Breast epithelium (tissue), 3 donors: ENCODE data around the gene LIF.

Experiments
- POLR2A ChIP-seq: fragments of 450-650 bp; IDR thresholded peaks from one replicate; pipeline ENCODE4 v1.6.1; 2016; ENCODE audit warnings: antibody characterized with exemption, mild to moderate bottlenecking, moderate library complexity
- POLR2AphosphoS5 ChIP-seq, 3 donors: sonication (generic); formaldehyde crosslinking; IDR thresholded peaks; one replicate each; pipeline ENCODE4 v1.6.1; 2017; ENCODE audit warnings: antibody characterized with exemption in 3 of 3
- TF ChIP-seq, protein P1 (sequence below), 3 donors: fragments of 450-650 bp; IDR thresholded peaks; one replicate each; pipeline ENCODE4 v1.5.1; 2016 to 2017; ENCODE audit warnings: antibody characterized with exemption in 3 of 3, mild to moderate bottlenecking in 3 of 3, moderate library complexity in 3 of 3

DNA sequence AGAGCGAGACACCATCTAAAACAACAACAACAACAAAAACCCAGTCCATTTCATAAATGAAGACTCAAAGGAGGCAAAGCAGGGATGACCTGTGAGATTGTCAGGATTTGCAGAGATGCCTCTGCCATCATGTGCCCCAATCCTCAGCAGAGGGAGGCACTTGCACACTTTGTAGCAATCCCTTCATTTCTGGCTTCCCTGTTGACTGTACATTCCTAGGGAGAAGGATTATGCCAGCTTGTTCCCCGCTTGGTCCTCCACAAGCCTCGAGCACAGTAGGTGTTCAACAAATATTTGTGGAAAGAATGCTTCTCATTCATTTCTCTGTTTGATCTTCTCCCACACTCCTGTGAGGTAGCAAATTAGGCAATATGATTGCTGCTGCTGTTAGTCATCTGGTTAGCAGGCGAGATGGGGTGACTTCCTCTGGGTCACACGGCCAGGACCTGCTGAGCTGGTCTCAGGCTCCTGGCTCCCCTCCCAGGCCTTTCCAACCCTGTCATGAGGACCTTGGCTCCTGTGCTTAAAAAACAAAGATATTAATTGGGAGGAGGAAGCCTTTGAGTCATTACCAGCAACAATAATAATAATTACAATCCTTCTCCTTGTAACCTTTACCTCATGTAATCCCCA is 34.1 kb downstream of the LIF start:
- TF ChIP-seq, protein P1, sequence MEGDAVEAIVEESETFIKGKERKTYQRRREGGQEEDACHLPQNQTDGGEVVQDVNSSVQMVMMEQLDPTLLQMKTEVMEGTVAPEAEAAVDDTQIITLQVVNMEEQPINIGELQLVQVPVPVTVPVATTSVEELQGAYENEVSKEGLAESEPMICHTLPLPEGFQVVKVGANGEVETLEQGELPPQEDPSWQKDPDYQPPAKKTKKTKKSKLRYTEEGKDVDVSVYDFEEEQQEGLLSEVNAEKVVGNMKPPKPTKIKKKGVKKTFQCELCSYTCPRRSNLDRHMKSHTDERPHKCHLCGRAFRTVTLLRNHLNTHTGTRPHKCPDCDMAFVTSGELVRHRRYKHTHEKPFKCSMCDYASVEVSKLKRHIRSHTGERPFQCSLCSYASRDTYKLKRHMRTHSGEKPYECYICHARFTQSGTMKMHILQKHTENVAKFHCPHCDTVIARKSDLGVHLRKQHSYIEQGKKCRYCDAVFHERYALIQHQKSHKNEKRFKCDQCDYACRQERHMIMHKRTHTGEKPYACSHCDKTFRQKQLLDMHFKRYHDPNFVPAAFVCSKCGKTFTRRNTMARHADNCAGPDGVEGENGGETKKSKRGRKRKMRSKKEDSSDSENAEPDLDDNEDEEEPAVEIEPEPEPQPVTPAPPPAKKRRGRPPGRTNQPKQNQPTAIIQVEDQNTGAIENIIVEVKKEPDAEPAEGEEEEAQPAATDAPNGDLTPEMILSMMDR (IDR thresholded peaks at IDR 0.05), result no peak
- no peak for TF ChIP-seq POLR2A
- peak; percentile 45 to 80 (median 78) for TF ChIP-seq POLR2AphosphoS5 (IDR thresholded peaks at IDR 0.05)
